GM10248 (cell line): ENCODE data around the gene AP3B1.

ENCODE experiments used
- CTCF ChIA-PET: fragments of 300-600 bp; sonication (Branson Sonifier 250); formaldehyde crosslinking; extraction: SDS; loops from one replicate; lab custom pipeline; 2021; ENCODE audit warnings: antibody characterized with exemption; lab: Yijun Ruan, JAX
- POLR2A ChIA-PET: fragments of 350-650 bp; sonication (Branson Sonifier 250); formaldehyde crosslinking; extraction: SDS; loops from one replicate; lab custom pipeline; 2020; ENCODE audit warnings: antibody characterized with exemption; lab: Yijun Ruan, JAX
- DNase-seq: peaks from one replicate; pipeline ENCODE4 v3.0.0; 2012; ENCODE audit errors: extremely low spot score
- CTCF ChIP-seq: IDR thresholded peaks from 2 replicates; pipeline ENCODE4 v1.5.1; 2012; ENCODE audit warnings: mild to moderate bottlenecking, low read depth; ENCODE audit errors: extremely low read depth, missing control alignments, control extremely low read depth

AP3B1 gene

GRCh38 chr5:78320401-78320800, 25.9 kb upstream of the AP3B1 start:
- TF ChIP-seq CTCF = peak; percentile 57
- DNase-seq = peak; percentile 31
- POLR2A ChIA-PET = no interaction called here
- CTCF ChIA-PET = interaction anchor here (1.0 to 2.8 kb wide), 8 partner anchors 11 to 273 kb away, joined by 3 to 8 read pairs (median 4); no protein-coding TSS in a partner anchor

DNA sequence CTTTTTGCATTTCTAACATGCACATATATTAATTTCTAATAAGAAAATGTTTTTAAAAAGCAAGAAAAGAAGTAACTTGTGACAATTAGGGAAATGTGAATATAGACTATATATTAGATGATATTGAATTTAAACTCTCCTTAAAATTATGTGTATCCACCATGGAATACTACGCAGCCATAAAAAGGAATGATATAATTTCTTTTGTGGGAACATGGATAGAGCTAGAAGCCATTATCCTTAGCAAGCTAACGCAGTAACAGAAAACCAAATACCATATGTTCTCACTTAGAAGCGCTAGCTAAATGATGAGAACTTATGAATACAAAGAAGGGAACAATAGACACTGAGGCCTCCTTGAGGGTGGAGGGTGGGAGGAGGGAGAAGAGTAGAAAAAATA, 23.8 kb upstream of the AP3B1 start:
- DNase-seq = no peak
- TF ChIP-seq CTCF = no peak
- POLR2A ChIA-PET = no interaction called here
- CTCF ChIA-PET = interaction anchor here (0.7 to 1.2 kb wide), 2 partner anchors 10 to 14 kb away, joined by 3 read pairs; no protein-coding TSS in a partner anchor

DNA sequence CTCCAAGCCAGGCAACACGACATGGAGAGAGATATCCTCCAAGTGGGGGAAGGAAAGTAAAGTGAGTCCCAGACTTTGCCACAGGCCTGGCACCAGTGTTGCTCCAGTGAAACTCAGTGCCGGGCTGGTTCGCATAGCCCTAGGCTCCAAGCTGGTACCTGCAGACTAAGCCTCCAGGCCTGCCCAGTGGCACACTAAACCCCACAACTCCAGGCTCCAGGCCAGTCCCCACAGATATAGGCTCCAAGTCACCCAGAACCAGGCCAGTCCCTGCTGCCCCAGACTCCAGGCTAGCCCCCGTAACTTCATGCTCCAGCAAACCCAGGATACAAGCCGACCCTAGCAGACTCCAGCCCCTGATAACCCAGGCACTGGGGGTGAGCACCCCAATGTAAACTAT, 23.0 kb upstream of the AP3B1 start:
- TF ChIP-seq CTCF = no peak
- no peak for DNase-seq
- ChIA-PET POLR2A (no interaction called here), CTCF (no interaction called here)

GRCh38 chr5:78308703-78309102, 14.2 kb upstream of the AP3B1 start:
- ChIA-PET CTCF (no interaction called here), POLR2A (no interaction called here)
- DNase-seq = no peak
- no peak for TF ChIP-seq CTCF

DNA sequence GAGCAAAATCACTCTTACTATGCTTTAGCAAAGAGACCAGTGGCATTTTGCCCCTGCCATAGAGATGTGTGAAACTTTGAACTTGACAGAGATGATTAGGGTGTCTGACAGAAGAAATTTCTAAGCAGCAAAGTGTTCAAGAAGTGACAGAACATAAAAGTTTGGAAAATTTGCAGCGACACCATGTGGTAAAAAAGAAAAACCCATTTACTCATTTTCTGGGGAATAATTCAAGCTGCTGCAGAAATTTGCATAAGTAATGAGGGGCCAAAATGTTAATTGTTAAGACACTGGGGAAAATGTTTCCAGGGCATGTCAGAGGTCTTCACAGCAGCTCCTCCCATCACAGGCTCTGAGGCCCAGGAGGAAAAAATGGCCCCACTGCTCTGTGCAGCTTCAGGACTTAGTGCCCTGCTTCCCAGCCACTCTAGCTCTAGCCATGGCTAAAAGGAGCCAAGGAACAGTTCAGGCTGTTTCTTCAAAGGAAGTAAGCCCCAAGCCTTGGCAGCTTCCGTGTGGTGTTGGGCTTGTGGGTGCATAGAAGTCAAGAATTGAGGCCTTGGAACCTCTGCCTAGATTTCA, 6.1 kb upstream of the AP3B1 start:
- no peak for DNase-seq
- ChIA-PET CTCF (interaction anchor here (1.4 to 1.7 kb wide), 2 partner anchors 60 to 243 kb away, joined by 3 to 4 read pairs; partner anchors contain the start of gene SCAMP1), POLR2A (no interaction called here)
- peak; percentile 16 for TF ChIP-seq CTCF

GRCh38 chr5:78295035-78295961, 800 bp upstream of the AP3B1 start:
- ChIA-PET POLR2A (interaction anchor here (2.2 kb wide), 1 partner anchor 65 kb away, joined by 15 read pairs; the partner anchor contains the start of gene SCAMP1), CTCF (interaction anchor here (0.7 to 2.5 kb wide), 10 partner anchors 9 to 664 kb away, joined by 3 to 14 read pairs (median 4); partner anchors contain the start of gene SCAMP1)
- DNase-seq = peak; percentile 39
- peak; percentile 11 for TF ChIP-seq CTCF
